ENCODE data around the gene PLEKHA8.

DNA sequence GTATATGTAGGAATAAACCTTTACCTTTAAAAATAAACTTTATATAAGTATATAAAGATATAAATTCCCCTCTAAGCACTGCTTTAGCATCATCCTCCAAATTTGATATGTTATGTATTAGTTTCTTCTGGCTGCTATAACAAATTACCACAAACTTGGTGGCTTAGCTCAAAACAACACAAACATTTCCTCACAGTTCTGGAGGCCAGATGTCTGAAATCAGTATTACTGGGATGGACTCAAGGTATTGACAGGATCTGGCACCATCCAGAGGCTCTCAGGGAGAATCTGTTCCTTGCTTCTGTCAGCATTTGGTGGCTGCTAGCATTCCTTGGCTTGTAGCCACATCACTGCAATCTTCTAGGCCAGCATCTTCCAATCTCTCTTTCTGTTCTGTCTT, 31.9 kb upstream of the PLEKHA8 start:
- TF ChIP-seq POLR2A (IDR thresholded peaks at IDR 0.05) = no peak
- TF ChIP-seq, protein P1, sequence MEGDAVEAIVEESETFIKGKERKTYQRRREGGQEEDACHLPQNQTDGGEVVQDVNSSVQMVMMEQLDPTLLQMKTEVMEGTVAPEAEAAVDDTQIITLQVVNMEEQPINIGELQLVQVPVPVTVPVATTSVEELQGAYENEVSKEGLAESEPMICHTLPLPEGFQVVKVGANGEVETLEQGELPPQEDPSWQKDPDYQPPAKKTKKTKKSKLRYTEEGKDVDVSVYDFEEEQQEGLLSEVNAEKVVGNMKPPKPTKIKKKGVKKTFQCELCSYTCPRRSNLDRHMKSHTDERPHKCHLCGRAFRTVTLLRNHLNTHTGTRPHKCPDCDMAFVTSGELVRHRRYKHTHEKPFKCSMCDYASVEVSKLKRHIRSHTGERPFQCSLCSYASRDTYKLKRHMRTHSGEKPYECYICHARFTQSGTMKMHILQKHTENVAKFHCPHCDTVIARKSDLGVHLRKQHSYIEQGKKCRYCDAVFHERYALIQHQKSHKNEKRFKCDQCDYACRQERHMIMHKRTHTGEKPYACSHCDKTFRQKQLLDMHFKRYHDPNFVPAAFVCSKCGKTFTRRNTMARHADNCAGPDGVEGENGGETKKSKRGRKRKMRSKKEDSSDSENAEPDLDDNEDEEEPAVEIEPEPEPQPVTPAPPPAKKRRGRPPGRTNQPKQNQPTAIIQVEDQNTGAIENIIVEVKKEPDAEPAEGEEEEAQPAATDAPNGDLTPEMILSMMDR (IDR thresholded peaks at IDR 0.05) = no peak
